B cell (primary cell): ENCODE results near the gene DDAH2.

Source experiments
- CTCF ChIP-seq: fragments of 200-600 bp; IDR thresholded peaks from one replicate; pipeline ENCODE4 v1.8.0; 2022; ENCODE audit warnings: antibody characterized with exemption, mild to moderate bottlenecking
- EZH2 ChIP-seq: IDR thresholded peaks from 2 replicates; pipeline ENCODE4 v1.6.1; 2012; ENCODE audit warnings: borderline replicate concordance, low read depth, mild to moderate bottlenecking, moderate library complexity, low read length; ENCODE audit not compliant: insufficient read depth, poor library complexity, severe bottlenecking

DNA sequence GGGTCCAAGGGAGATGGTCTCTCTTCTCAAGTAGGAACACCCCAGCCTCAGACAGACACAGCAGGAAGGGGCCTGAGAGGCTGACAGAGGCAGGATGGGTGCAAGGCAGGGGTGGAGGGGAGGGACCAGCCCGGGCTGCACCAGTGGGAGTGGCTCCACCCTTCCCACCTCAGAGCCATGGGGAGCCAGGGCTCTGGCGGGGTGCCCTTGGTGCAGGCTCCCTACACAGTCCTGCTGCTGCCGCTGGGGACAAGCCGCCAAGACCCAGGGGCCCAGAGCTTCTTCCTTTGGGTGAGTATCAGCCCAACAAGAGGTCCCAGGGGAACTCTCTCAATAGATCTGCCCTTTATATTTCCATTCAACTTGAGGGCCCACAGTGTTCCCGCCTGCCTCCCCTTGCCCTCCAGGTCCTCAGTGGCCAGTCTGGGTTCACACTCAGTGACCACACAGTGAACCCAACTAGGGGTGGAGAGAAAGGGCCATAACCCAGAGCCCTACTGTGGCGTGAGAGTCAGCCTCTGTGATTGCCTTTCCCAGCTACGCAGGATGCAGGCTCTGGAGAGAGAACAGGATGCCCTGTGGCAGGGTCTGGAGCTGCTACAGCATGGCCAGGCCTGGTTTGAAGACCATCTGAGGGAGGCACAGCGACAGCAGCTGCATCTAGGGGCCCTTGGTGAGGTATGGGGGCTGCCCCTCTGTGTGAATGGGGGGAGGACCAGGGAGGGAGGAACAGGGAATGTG lies 33.9 kb upstream of the DDAH2 start:
- TF ChIP-seq CTCF (no peak), EZH2 (no peak)
